Glutamatergic neuron (in vitro differentiated cells): ENCODE measurements around the gene FEM1A. TPM values are rescaled to one million over a fixed set of nuclear protein-coding genes. Genes with fewer than 3 reads are reported as not detected.

Experiments used
- DNase-seq: peaks from one replicate; pipeline ENCODE4 v3.0.0; 2022
- H3K27ac Mint-ChIP-seq: one replicate; pipeline ENCODE4 v1.8.0; 2020; ENCODE audit warnings: mild to moderate bottlenecking, mixed read lengths, inconsistent platforms; ENCODE audit not compliant: unreplicated experiment
- H3K27me3 Mint-ChIP-seq: one replicate; pipeline ENCODE4 v1.8.0; 2020; ENCODE audit warnings: mild to moderate bottlenecking, moderate library complexity, mixed read lengths, inconsistent platforms; ENCODE audit not compliant: unreplicated experiment
- H3K36me3 Mint-ChIP-seq: one replicate; pipeline ENCODE4 v1.8.0; 2020; ENCODE audit warnings: mild to moderate bottlenecking, mixed read lengths, inconsistent platforms; ENCODE audit not compliant: unreplicated experiment
- H3K4me1 Mint-ChIP-seq: one replicate; pipeline ENCODE4 v1.8.0; 2020; ENCODE audit warnings: mild to moderate bottlenecking, low read depth, mixed read lengths, inconsistent platforms; ENCODE audit not compliant: unreplicated experiment
- H3K4me3 Mint-ChIP-seq: one replicate; pipeline ENCODE4 v1.8.0; 2020; ENCODE audit warnings: mild to moderate bottlenecking, mixed read lengths, inconsistent platforms; ENCODE audit not compliant: unreplicated experiment
- H3K9me3 Mint-ChIP-seq: one replicate; pipeline ENCODE4 v1.8.0; 2020; ENCODE audit warnings: mild to moderate bottlenecking, moderate library complexity, mixed read lengths, inconsistent platforms; ENCODE audit not compliant: unreplicated experiment
- total RNA-seq: library from RNA; stranded (reverse); fragmentation: NEBNext Ultra II Directional; extraction: Animal tissue kit (Norgen Biotek cat#: 25700); gene quantifications from one replicate; pipeline ENCODE4 v1.2.1, GENCODE V29; 2021; ENCODE audit not compliant: unreplicated experiment
- TF ChIP-seq, protein P1 (sequence below): fragments of 200-600 bp; sonication (generic); IDR thresholded peaks from one replicate; pipeline ENCODE4 v1.5.0; 2021; ENCODE audit not compliant: partially characterized antibody, unreplicated experiment

The FEM1A gene
- total RNA-seq, 1 donor from 2014 or later = 11.3 TPM

GRCh38 chr19:4758082-4758481, 33.5 kb upstream of the FEM1A start:
- Mint-ChIP-seq H3K27ac (no peak overlapping the region), H3K36me3 (no peaks in the 10 kb centered on the region), H3K27me3 (peaks cover 7% of the 10 kb centered on the region), H3K4me3 (no peak overlapping the region), H3K4me1 (peaks cover 11% of the 10 kb centered on the region), H3K9me3 (peaks cover 11% of the 10 kb centered on the region)
- TF ChIP-seq, protein P1, sequence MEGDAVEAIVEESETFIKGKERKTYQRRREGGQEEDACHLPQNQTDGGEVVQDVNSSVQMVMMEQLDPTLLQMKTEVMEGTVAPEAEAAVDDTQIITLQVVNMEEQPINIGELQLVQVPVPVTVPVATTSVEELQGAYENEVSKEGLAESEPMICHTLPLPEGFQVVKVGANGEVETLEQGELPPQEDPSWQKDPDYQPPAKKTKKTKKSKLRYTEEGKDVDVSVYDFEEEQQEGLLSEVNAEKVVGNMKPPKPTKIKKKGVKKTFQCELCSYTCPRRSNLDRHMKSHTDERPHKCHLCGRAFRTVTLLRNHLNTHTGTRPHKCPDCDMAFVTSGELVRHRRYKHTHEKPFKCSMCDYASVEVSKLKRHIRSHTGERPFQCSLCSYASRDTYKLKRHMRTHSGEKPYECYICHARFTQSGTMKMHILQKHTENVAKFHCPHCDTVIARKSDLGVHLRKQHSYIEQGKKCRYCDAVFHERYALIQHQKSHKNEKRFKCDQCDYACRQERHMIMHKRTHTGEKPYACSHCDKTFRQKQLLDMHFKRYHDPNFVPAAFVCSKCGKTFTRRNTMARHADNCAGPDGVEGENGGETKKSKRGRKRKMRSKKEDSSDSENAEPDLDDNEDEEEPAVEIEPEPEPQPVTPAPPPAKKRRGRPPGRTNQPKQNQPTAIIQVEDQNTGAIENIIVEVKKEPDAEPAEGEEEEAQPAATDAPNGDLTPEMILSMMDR = no peak
- DNase-seq = no peak

DNA sequence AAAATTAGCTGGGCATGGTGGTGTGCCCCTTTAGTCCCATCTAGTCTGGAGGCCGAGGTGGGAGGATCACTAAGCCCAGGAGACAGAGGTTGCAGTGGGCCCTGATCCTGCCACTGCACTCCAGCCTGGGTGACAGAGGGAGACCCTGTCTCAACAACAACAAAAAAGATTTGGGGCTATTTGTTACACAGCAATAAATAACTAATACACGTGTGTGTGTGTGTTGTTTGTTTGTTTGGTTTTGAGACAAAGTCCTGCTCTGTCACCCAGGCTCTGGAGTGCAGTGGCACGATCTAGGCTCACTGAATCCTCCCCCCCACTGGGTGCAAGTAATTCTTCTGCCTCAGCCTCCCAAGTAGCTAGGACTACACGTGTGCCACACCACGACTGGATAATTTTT, 32.9 kb upstream of the FEM1A start:
- Mint-ChIP-seq H3K27ac (no peak overlapping the region), H3K36me3 (no peaks in the 10 kb centered on the region), H3K9me3 (peaks cover 12% of the 10 kb centered on the region), H3K27me3 (peaks cover 7% of the 10 kb centered on the region), H3K4me1 (peaks cover 12% of the 10 kb centered on the region), H3K4me3 (no peak overlapping the region)
- no peak for DNase-seq
- TF ChIP-seq, protein P1 = no peak

DNA sequence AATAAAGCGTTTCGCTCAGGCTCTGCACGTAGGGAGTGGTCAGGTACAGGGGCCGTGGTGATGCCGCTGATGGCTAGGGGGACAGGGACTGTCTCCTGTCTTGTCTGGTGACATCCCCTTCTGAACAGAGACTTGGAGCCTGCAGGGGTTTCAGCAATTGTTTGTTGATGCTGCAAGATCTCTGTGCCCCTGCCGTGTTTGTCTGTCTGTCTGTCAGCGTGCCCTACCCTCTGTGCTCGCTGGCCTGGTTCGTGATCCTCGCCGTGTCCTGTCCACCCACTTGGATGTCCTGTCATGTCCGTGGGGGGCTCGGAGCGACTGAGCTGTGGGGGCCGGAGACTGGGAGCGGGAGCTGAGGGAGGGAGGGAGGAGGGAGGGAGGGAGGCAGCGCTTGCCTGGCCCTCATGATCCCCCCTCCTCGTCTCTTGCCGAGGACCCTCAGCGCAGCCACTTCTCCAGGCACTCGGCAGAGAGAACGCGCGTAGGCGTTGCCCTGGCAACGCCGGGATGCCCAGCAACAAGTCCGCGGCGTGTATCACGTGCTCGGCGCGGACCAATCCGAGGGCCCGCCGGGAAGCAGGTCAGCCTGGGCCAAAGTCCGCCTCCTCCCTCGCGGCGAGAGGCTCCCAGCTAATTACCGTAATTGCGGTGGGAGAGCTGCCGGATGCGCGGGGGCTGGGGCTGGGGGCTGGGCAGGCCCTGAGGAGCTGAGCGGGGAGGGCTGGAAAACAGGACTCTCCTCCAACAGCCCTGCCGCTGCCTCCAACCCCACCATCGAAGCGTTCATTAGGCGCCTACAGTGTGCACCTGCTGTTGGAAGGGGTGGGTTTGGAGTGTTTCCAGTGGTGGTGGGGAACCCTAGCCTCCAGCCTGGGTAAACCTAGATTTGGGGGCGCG, 31.9 kb upstream of the FEM1A start:
- peak overlapping the region; percentile 52 for H3K4me3 Mint-ChIP-seq
- H3K4me1 Mint-ChIP-seq = peaks cover 16% of the 10 kb centered on the region
- no peaks in the 10 kb centered on the region for H3K36me3 Mint-ChIP-seq
- DNase-seq = peak; percentile 93
- H3K27me3 Mint-ChIP-seq = peaks cover 7% of the 10 kb centered on the region
- TF ChIP-seq, protein P1 = no peak
- no peak overlapping the region for H3K27ac Mint-ChIP-seq
- H3K9me3 Mint-ChIP-seq = peaks cover 9% of the 10 kb centered on the region

DNA sequence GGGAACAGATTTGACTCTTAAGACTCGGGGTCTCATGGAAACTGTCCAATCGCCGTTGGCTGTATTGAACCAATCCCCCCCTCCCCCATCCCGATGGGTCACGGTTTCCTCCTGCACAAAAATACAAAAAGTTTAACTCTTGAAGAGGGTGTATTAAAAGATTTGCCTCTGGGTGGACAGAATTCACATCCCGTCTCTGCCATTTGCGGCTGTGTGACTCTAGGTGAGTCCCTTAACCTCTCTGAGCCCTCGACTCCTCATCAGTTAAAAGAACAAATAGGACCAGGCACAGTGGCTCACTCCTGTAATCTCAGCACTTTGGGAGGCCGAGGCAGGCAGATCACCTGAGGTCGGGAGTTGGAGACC, 31.3 kb upstream of the FEM1A start:
- TF ChIP-seq, protein P1 = no peak
- DNase-seq = no peak
- peaks cover 16% of the 10 kb centered on the region for H3K4me1 Mint-ChIP-seq
- H3K27ac Mint-ChIP-seq = no peak overlapping the region
- H3K36me3 Mint-ChIP-seq = no peaks in the 10 kb centered on the region
- H3K27me3 Mint-ChIP-seq = peaks cover 7% of the 10 kb centered on the region
- H3K4me3 Mint-ChIP-seq = peak overlapping the region; percentile 73
- H3K9me3 Mint-ChIP-seq = peaks cover 9% of the 10 kb centered on the region

GRCh38 chr19:4763021-4763420, 28.5 kb upstream of the FEM1A start:
- Mint-ChIP-seq H3K36me3 (no peaks in the 10 kb centered on the region), H3K9me3 (peaks cover 8% of the 10 kb centered on the region), H3K27me3 (peaks cover 4% of the 10 kb centered on the region), H3K27ac (peak overlapping the region; percentile 66), H3K4me1 (peaks cover 16% of the 10 kb centered on the region), H3K4me3 (no peak overlapping the region)
- DNase-seq = no peak
- TF ChIP-seq, protein P1 = no peak
